ENCODE results near the gene CALHM3.

DNA sequence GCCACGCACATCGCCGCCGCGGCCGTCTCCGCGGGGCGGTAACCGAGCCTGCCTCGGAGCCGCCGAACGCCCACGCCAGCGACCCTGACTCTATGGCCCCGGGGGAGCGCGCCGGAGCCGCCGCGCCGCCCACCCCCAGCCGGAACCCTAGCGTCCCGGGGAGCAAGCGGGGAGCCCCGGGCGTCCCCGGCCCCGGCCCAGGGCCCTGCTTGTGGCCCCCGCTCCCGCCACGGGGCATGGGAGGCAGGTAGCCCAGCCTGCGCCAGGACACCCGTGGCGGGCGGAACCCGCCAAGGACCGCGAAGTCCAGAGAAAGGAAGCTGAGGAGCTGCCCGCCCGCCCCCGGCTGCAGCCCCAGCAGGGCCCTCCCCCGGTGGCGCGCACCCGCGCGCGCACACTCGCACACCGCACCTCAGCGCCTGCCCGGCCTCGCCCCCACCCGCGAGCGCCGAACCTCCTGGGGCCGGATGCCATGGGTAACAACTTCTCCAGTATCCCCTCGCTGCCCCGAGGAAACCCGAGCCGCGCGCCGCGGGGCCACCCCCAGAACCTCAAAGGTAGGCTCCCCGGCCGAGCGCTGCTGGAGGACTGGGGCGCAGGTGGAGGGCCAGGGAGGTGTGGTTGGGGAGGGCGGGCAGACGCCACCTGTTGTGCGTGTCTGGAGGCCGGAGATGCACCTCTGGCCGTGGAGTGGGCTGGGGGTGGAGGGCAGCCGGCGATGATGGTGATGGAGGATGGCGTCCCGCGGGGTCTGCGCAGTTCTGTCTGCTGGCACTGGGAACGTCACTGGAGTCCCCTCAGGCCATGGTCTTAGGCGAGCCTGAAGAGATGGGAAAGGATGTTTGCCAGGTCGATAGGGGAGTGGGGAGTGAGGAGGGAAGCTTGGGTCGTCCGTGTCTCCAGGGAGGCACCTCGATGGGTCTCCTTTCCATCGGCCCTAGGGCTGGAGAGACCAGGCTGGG is 15.2 kb upstream of the CALHM3 start:
- TF ChIP-seq POLR2AphosphoS5 (IDR thresholded peaks at IDR 0.05) (no peak), EP300 (IDR thresholded peaks at IDR 0.05) (no peak), POLR2A (IDR thresholded peaks at IDR 0.05) (no peak)
- TF ChIP-seq, protein P1, sequence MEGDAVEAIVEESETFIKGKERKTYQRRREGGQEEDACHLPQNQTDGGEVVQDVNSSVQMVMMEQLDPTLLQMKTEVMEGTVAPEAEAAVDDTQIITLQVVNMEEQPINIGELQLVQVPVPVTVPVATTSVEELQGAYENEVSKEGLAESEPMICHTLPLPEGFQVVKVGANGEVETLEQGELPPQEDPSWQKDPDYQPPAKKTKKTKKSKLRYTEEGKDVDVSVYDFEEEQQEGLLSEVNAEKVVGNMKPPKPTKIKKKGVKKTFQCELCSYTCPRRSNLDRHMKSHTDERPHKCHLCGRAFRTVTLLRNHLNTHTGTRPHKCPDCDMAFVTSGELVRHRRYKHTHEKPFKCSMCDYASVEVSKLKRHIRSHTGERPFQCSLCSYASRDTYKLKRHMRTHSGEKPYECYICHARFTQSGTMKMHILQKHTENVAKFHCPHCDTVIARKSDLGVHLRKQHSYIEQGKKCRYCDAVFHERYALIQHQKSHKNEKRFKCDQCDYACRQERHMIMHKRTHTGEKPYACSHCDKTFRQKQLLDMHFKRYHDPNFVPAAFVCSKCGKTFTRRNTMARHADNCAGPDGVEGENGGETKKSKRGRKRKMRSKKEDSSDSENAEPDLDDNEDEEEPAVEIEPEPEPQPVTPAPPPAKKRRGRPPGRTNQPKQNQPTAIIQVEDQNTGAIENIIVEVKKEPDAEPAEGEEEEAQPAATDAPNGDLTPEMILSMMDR (IDR thresholded peaks at IDR 0.05), result no peak
